T-cell (primary cell): Measurements from ENCODE around the gene CNTN5. TPM values are rescaled to one million over a fixed set of nuclear protein-coding genes. Genes with fewer than 3 reads are reported as not detected.

Experiments used
- ATAC-seq, 4 experiments: fragments of 200-7000 bp in 3 of 4; fragments of 150-1000 bp in 1 of 4; cut with Tn5 transposase; replicated peaks in 1 of 4; 1 replicate in 3 of 4; 2 replicates in 1 of 4; pipeline ENCODE4 v1.10.0; 2021; ENCODE audit warnings: moderate library complexity in 3 of 4, mild to moderate bottlenecking in 2 of 4, moderate number of reproducible peaks in 1 of 4
- CTCF ChIA-PET, 2 donors: fragments of 300-600 bp; sonication (Branson Sonifier 250); formaldehyde crosslinking; loops; one replicate each; lab custom pipeline; 2022; ENCODE audit warnings: antibody characterized with exemption in 2 of 2; lab: Charles Lee
- POLR2A ChIA-PET, 2 donors: fragments of 300-600 bp; sonication (Branson Sonifier 250); formaldehyde crosslinking; loops; one replicate each; lab custom pipeline; 2022; ENCODE audit warnings: antibody characterized with exemption in 2 of 2; lab: Charles Lee
- DNase-seq, 35 experiments: peaks; one replicate each; pipeline versions ENCODE4 v3.0.0 to v3.0.0-alpha.2; 2013 to 2023
- H3K27ac ChIP-seq: one replicate; pipeline ENCODE4 v1.5.1; 2013; ENCODE audit warnings: low read length
- H3K27me3 ChIP-seq, 2 experiments: replicated peaks in 1 of 2; 1 replicate in 1 of 2; 2 replicates in 1 of 2; pipeline versions ENCODE4 v1.6.1 to v1.7.0; 2013; ENCODE audit warnings: low read length in 1 of 2, mixed read lengths in 1 of 2; ENCODE audit not compliant: control insufficient read depth in 2 of 2, insufficient read depth in 2 of 2; ENCODE audit errors: extremely low read depth in 1 of 2
- H3K36me3 ChIP-seq, 2 donors: 1 replicate in 1 of 2; 2 replicates in 1 of 2; pipeline versions ENCODE4 v1.6.1 to v1.7.0; 2013; ENCODE audit warnings: low read length in 1 of 2; ENCODE audit not compliant: control insufficient read depth in 2 of 2, insufficient read depth in 1 of 2; ENCODE audit errors: extremely low read depth in 1 of 2
- H3K4me1 ChIP-seq, 2 experiments: 1 replicate in 1 of 2; 2 replicates in 1 of 2; pipeline versions ENCODE4 v1.6.1 to v1.7.0; 2013; ENCODE audit warnings: low read length in 2 of 2, mixed read lengths in 1 of 2; ENCODE audit not compliant: insufficient read depth in 2 of 2, control insufficient read depth in 1 of 2; ENCODE audit errors: extremely low read depth in 1 of 2
- H3K4me3 ChIP-seq, 2 donors: 1 replicate in 1 of 2; 2 replicates in 1 of 2; pipeline versions ENCODE4 v1.5.1 to v1.7.0; 2013; ENCODE audit warnings: mild to moderate bottlenecking in 2 of 2, low read length in 1 of 2, moderate library complexity in 1 of 2; ENCODE audit not compliant: control insufficient read depth in 1 of 2; ENCODE audit errors: extremely low read depth in 1 of 2
- H3K9me3 ChIP-seq: 2 replicates; pipeline ENCODE4 v1.7.0; 2013
- H3K27ac Mint-ChIP-seq, 2 donors: one replicate each; pipeline ENCODE4 v1.8.0; 2020 to 2021; ENCODE audit warnings: mild to moderate bottlenecking in 2 of 2, mixed read lengths in 2 of 2
- H3K27me3 Mint-ChIP-seq, 2 donors: one replicate each; pipeline ENCODE4 v1.8.0; 2021 to 2022; ENCODE audit warnings: mixed read lengths in 2 of 2
- H3K36me3 Mint-ChIP-seq: one replicate; pipeline ENCODE4 v1.8.0; 2021; ENCODE audit warnings: mixed read lengths
- H3K4me1 Mint-ChIP-seq, 3 donors: one replicate each; pipeline ENCODE4 v1.8.0; 2020 to 2022; ENCODE audit warnings: mixed read lengths in 3 of 3, mild to moderate bottlenecking in 1 of 3
- H3K4me3 Mint-ChIP-seq, 3 donors: one replicate each; pipeline ENCODE4 v1.8.0; 2020 to 2022; ENCODE audit warnings: mild to moderate bottlenecking in 3 of 3, mixed read lengths in 3 of 3, moderate library complexity in 3 of 3
- H3K9me3 Mint-ChIP-seq, 3 donors: one replicate each; pipeline ENCODE4 v1.8.0; 2020 to 2022; ENCODE audit warnings: mixed read lengths in 3 of 3
- WGBS: methylation state at CpG from one replicate; pipeline ENCODE4 v1.1.5; 2013; ENCODE audit warnings: missing lambda C conversion rate; ENCODE audit not compliant: insufficient coverage; 5-methylcytosine and 5-hydroxymethylcytosine counted together
- total RNA-seq, 35 experiments: library from RNA in 6 of 35; stranded (reverse) in 6 of 35; fragments of 120-200 nt in 1 of 35; gene quantifications; one replicate each; pipeline versions ENCODE4 v1.2.1 to v1.2.4 and lab custom pipeline; 2013 to 2026

The CNTN5 gene
- total RNA-seq, 5 donors from 2014 or later (not counting 1 experiment from before 2014, with no cell fraction given): not detected

DNA sequence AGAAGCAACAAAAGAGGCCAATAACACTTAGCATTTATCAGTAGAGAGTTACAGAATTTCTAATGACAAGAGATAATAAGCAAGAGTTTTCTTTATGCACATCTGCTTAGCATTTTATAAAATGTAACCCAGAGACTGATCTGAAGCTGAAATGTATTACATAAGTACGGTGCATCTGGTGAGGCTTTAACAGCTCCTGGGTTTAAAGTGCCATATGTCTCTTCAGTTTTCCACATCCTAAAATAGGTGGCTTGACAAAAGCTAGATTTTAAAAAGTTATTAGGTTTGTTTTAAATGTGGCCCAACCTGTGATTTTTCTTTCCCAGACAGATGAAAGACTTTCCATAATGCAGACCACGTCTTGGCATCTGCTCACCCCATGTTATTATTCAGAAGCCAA is 1045.7 kb downstream of the CNTN5 start:
- no peak overlapping the region for H3K4me3 Mint-ChIP-seq
- H3K4me1 Mint-ChIP-seq: no peaks in the 10 kb centered on the region
- peaks cover 0 to 13% (median 9%) of the 10 kb centered on the region in 3 donors for H3K9me3 Mint-ChIP-seq
- Histone ChIP-seq H3K4me1 (no peaks in the 10 kb centered on the region), H3K36me3 (no peaks in the 10 kb centered on the region), H3K27ac (no peak overlapping the region), H3K4me3 (no peak overlapping the region), H3K9me3 (no peaks in the 10 kb centered on the region), H3K27me3 (no peaks in the 10 kb centered on the region)
- ChIA-PET POLR2A (no interaction called here), CTCF (no interaction called here)
- WGBS: no CpG with 5 or more reads among the region's 2 CpGs
- H3K27ac Mint-ChIP-seq: no peak overlapping the region
- DNase-seq (no peak), ATAC-seq (no peak)
- H3K36me3 Mint-ChIP-seq: no peaks in the 10 kb centered on the region
- H3K27me3 Mint-ChIP-seq: no peaks in the 10 kb centered on the region

DNA sequence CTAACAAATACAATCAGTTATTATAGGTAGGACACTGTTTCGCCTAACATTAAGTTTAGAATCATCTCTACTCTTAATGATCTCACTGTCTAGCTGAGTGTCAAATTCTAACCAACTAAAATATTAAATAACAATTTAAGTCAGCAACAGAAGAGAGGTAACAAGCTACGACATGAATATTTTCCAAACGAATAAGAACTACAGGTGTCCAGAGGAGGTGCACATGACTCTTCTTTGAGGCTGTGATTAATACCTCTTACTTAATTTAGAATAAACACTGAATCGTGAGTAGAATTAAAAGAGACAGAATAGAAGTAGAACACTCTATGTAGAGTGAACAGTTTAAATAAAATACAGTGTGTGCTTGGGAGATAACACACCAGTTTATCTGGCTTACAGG is 1047.4 kb downstream of the CNTN5 start:
- WGBS: no CpG with 5 or more reads among the region's 4 CpGs
- no peak overlapping the region for H3K27ac Mint-ChIP-seq
- H3K27ac ChIP-seq: no peak overlapping the region

DNA sequence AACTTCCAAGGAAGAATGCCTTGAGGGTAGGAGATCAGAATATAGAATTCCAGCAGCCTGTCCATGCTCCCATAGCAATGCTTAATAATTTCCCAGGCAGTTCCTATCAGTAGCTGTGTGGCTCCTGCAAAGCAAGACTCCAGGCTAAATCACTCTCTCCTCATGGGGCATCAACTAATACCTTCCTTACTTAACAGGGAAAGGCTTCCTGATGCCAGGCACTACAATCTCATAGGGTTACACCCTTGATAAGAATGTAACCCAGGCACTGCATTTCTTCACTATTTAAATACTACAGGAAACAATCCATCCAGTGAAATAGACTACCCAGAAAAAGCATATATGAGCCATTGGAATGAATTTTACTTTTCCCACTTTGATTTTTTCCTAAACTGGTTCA is 1051.4 kb downstream of the CNTN5 start:
- H3K4me3 ChIP-seq: no peak overlapping the region
- CTCF ChIA-PET: no interaction called here
- Mint-ChIP-seq H3K27me3 (no peaks in the 10 kb centered on the region), H3K36me3 (no peaks in the 10 kb centered on the region), H3K4me1 (no peaks in the 10 kb centered on the region), H3K27ac (no peak overlapping the region), H3K4me3 (no peak overlapping the region), H3K9me3 (peaks cover 5 to 22% (median 16%) of the 10 kb centered on the region in 3 donors)
- H3K27me3 ChIP-seq: no peaks in the 10 kb centered on the region
- H3K27ac ChIP-seq: no peak overlapping the region
- DNase-seq: no peak
- H3K36me3 ChIP-seq: no peaks in the 10 kb centered on the region
- H3K4me1 ChIP-seq: no peaks in the 10 kb centered on the region
- H3K9me3 ChIP-seq: no peaks in the 10 kb centered on the region
- POLR2A ChIA-PET: no interaction called here
- ATAC-seq: no peak

More for the DNA sequence above, 1047.4 kb downstream of the CNTN5 start:
- ChIA-PET POLR2A (interaction anchor here in 1 of 2 donors (0.7 kb wide), 1 partner anchor 1607 kb away, joined by 3 read pairs; no protein-coding TSS in a partner anchor), CTCF (no interaction called here)
- H3K4me1 Mint-ChIP-seq: no peaks in the 10 kb centered on the region
- H3K27me3 Mint-ChIP-seq: no peaks in the 10 kb centered on the region
- DNase-seq (no peak), ATAC-seq (no peak)
- H3K4me3 Mint-ChIP-seq: no peak overlapping the region
- Histone ChIP-seq H3K4me1 (no peaks in the 10 kb centered on the region), H3K4me3 (no peak overlapping the region), H3K36me3 (no peaks in the 10 kb centered on the region), H3K9me3 (no peaks in the 10 kb centered on the region), H3K27me3 (no peaks in the 10 kb centered on the region)
- H3K9me3 Mint-ChIP-seq: peaks cover 5 to 15% (median 13%) of the 10 kb centered on the region in 3 donors
- H3K36me3 Mint-ChIP-seq: no peaks in the 10 kb centered on the region

DNA sequence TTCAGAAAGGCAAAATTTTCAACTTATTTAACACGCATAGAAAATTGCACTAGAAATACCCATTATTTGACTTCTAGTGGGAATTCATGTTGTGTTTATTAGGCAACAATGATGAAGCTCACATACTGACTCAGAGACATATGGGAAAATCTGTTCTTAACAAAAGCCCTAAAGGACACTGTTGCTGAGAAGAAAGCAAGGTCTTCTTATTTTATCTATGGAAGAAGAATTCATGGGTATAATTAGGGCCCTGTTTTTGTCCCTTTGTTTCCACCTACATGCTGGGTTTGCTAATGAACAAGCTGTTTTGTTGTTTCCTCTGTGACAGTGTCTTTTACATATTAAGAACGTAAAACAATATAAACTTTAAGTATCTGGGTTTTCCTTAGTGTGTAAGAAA is 1059.6 kb downstream of the CNTN5 start:
- Histone ChIP-seq H3K4me1 (no peaks in the 10 kb centered on the region), H3K36me3 (no peaks in the 10 kb centered on the region), H3K27ac (no peak overlapping the region), H3K27me3 (no peaks in the 10 kb centered on the region), H3K9me3 (no peaks in the 10 kb centered on the region), H3K4me3 (no peak overlapping the region)
- no peaks in the 10 kb centered on the region for H3K27me3 Mint-ChIP-seq
- no peak for DNase-seq
- H3K9me3 Mint-ChIP-seq: peaks cover 8 to 24% (median 17%) of the 10 kb centered on the region in 3 donors
- H3K27ac Mint-ChIP-seq: no peak overlapping the region
- CTCF ChIA-PET: no interaction called here
- ATAC-seq: no peak
- no CpG with 5 or more reads among the region's 2 CpGs for WGBS
- POLR2A ChIA-PET: no interaction called here
- H3K4me3 Mint-ChIP-seq: no peak overlapping the region
- H3K4me1 Mint-ChIP-seq: no peaks in the 10 kb centered on the region
- no peaks in the 10 kb centered on the region for H3K36me3 Mint-ChIP-seq

DNA sequence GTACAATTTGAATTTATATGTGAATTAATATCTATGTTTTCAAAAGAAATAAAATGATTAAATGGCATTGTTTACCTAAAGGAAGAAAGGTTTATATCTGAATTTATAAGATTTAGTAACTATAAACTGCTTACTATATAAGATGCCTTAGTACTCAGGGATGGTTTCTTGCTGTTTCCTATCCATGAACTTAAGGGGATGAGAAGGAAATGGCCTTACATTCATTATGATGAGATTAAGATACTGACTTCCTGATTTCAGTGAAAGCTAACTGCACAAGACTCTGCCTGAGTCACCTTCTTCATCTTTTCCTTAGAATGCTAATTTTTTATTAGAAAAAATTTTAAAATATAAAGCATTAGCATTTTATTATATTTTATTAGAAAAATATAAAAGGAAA is 1060.1 kb downstream of the CNTN5 start:
- H3K4me1 Mint-ChIP-seq: no peaks in the 10 kb centered on the region
- POLR2A ChIA-PET: no interaction called here
- no peak overlapping the region for H3K27ac Mint-ChIP-seq

DNA sequence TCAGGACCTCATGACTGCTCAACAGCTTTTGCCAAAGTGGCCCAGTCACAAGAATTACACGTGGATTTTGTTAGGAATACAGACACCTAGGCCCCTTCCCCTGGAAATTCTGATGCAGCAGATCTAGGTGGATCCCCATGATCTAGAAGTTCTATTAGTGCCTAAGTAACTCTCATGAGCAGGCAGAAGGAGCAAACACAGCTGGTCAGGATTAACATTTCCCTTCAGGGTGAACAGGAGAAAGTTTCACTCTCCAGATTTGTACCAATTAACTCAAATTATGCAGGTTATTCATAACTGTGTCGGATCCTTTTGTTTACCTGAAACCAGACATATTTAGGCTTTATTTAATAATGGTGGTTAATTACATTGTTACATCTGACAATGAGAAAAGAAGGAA is 1072.9 kb downstream of the CNTN5 start:
- Histone ChIP-seq H3K27me3 (no peaks in the 10 kb centered on the region), H3K4me1 (no peaks in the 10 kb centered on the region), H3K9me3 (no peaks in the 10 kb centered on the region), H3K36me3 (no peaks in the 10 kb centered on the region), H3K27ac (no peak overlapping the region), H3K4me3 (no peak overlapping the region)
- no peak for ATAC-seq
- no peaks in the 10 kb centered on the region for H3K27me3 Mint-ChIP-seq
- peaks cover 8 to 26% (median 16%) of the 10 kb centered on the region in 3 donors for H3K9me3 Mint-ChIP-seq
- no peak overlapping the region for H3K27ac Mint-ChIP-seq
- no peak for DNase-seq
- POLR2A ChIA-PET: no interaction called here
- no peak overlapping the region for H3K4me3 Mint-ChIP-seq
- CTCF ChIA-PET: no interaction called here
- H3K4me1 Mint-ChIP-seq: no peaks in the 10 kb centered on the region
- H3K36me3 Mint-ChIP-seq: no peaks in the 10 kb centered on the region
- WGBS: 60% methylated on average over 1 of the region's 2 CpGs

More for the DNA sequence above, 1060.1 kb downstream of the CNTN5 start:
- no peak for DNase-seq
- Histone ChIP-seq H3K4me1 (no peaks in the 10 kb centered on the region), H3K27ac (no peak overlapping the region), H3K9me3 (no peaks in the 10 kb centered on the region), H3K36me3 (no peaks in the 10 kb centered on the region), H3K4me3 (no peak overlapping the region), H3K27me3 (no peaks in the 10 kb centered on the region)
- no peak overlapping the region for H3K4me3 Mint-ChIP-seq
- peaks cover 8 to 20% (median 16%) of the 10 kb centered on the region in 3 donors for H3K9me3 Mint-ChIP-seq
- H3K36me3 Mint-ChIP-seq: no peaks in the 10 kb centered on the region
- ATAC-seq: no peak
- no peaks in the 10 kb centered on the region for H3K27me3 Mint-ChIP-seq
- CTCF ChIA-PET: no interaction called here
